GM12874 (cell line): Measurements from ENCODE around the gene CD47.

Experiments
- TF ChIP-seq, protein P1 (sequence below): IDR thresholded peaks from 2 replicates; pipeline ENCODE4 v1.5.1; 2011; ENCODE audit warnings: low read depth, mild to moderate bottlenecking, control low read depth, low read length, moderate library complexity; ENCODE audit not compliant: insufficient read depth

The CD47 gene

DNA sequence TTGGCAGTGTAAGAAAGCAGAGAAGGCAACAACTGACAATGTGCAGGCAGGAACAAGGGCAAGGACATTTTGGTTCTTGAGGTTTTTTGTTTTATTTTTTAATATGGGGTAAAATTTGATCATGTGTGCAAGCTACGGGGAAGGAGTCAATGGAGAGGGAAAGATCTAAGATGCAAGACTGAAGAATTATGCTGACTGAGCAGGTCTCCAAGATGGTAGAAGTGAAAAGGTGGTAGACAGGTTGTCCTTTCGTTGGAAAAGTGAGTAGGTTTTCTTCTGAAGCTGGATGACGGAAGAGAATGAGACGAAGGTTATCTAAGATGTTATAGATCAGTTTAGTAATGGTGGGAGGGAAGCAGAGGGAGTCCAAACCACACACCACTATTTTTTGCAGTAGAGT lies 4.2 kb downstream of the CD47 start:
- TF ChIP-seq, protein P1, sequence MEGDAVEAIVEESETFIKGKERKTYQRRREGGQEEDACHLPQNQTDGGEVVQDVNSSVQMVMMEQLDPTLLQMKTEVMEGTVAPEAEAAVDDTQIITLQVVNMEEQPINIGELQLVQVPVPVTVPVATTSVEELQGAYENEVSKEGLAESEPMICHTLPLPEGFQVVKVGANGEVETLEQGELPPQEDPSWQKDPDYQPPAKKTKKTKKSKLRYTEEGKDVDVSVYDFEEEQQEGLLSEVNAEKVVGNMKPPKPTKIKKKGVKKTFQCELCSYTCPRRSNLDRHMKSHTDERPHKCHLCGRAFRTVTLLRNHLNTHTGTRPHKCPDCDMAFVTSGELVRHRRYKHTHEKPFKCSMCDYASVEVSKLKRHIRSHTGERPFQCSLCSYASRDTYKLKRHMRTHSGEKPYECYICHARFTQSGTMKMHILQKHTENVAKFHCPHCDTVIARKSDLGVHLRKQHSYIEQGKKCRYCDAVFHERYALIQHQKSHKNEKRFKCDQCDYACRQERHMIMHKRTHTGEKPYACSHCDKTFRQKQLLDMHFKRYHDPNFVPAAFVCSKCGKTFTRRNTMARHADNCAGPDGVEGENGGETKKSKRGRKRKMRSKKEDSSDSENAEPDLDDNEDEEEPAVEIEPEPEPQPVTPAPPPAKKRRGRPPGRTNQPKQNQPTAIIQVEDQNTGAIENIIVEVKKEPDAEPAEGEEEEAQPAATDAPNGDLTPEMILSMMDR: no peak

GRCh38 chr3:108085810-108086350 lies 5.0 kb downstream of the CD47 start:
- TF ChIP-seq, protein P1: no peak

DNA sequence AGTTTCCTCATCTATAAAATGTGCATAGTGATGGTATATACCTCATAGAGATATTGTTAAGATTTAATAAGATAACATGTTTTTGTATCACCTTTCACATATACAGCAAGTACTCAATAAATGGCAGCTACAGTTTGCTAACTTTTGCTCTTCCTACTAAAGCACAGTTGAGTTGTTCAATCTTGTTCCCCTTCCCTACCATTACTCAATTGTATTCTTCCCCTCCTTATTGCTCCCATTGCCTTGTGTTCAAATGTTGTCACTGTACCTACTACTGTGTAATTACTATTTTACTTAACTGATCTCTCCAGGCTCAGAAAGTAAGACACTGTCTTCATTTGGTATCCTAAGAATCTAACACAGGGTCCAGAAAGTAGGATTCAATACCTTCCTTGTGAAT lies 5.5 kb downstream of the CD47 start:
- TF ChIP-seq, protein P1: no peak

GRCh38 chr3:108079877-108080276 lies 11.0 kb downstream of the CD47 start:
- TF ChIP-seq, protein P1: no peak

DNA sequence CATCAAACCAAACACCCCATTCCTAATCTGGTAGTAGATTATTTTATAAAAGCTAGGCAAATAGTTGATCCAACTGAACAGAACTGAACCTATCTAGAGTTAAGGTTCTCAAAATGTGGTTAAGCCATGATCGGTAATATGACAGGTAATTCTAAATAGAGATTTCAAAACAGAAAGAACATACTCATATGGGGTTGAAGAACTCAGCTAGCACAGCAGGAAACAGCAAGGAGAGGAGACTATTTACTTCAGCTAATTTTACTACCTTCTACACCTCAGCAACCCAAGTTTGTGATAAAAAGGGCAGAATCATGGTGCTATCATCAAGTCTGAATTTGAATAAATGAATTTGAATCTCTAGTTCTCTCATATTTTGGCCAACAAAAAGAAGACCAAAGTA lies 11.8 kb downstream of the CD47 start:
- TF ChIP-seq, protein P1: no peak

GRCh38 chr3:108076564-108076963 lies 14.3 kb downstream of the CD47 start:
- TF ChIP-seq, protein P1: no peak

GRCh38 chr3:108073764-108074431 lies 16.9 kb downstream of the CD47 start:
- TF ChIP-seq, protein P1: no peak
